Esophagus (tissue), 2 donors: ENCODE data around the gene WFDC10A. TPM values are rescaled to one million over a fixed set of nuclear protein-coding genes. Genes with fewer than 3 reads are reported as not detected.

Experiments used
- polyA plus RNA-seq, 2 donors: library from polyadenylated mRNA; stranded (reverse); fragments of 200-250 nt; gene quantifications; one replicate each; pipeline ENCODE4 v1.2.3, GENCODE V29; 2013
- donor health status: healthy with polysubstance abuse.
- donor health status: Bipolar disorder and iron deficiency.

WFDC10A gene
- polyA plus RNA-seq, 2 donors: not detected

Other genes starting within 250 kb of the WFDC10A start
- gene DBNDD2, start 221.4 kb upstream of the WFDC10A start, polyA plus RNA-seq: 10 to 100 TPM; 31.0 to 65.1 TPM
- 10 to 100 TPM; 38.7 to 40.9 TPM for gene PIGT, start 213.6 kb upstream of the WFDC10A start, polyA plus RNA-seq
- 1 to 10 TPM; 3.3 to 6.1 TPM for gene WFDC2, start 160.0 kb upstream of the WFDC10A start, polyA plus RNA-seq
- not detected for gene SPINT3, start 114.1 kb upstream of the WFDC10A start, polyA plus RNA-seq
- not detected for gene WFDC6, start 90.3 kb upstream of the WFDC10A start, polyA plus RNA-seq
- not detected for gene EPPIN, start 82.3 kb upstream of the WFDC10A start, polyA plus RNA-seq
- not detected for gene WFDC8, start 50.5 kb upstream of the WFDC10A start, polyA plus RNA-seq
- not detected for gene WFDC9, start 1.5 kb downstream of the WFDC10A start, polyA plus RNA-seq
- gene WFDC11, start 40.5 kb downstream of the WFDC10A start, polyA plus RNA-seq: not detected
- not detected for gene WFDC13, start 72.3 kb downstream of the WFDC10A start, polyA plus RNA-seq
- under 1 TPM; 0.07 to 0.18 TPM for gene WFDC10B, start 75.3 kb downstream of the WFDC10A start, polyA plus RNA-seq
- not detected for gene SPINT4, start 92.6 kb downstream of the WFDC10A start, polyA plus RNA-seq
- 1 to 10 TPM in 1 of 2 donors, under 1 TPM in 1; 0.51 to 2.4 TPM for gene WFDC3, start 162.1 kb downstream of the WFDC10A start, polyA plus RNA-seq
- gene DNTTIP1, start 162.2 kb downstream of the WFDC10A start, polyA plus RNA-seq: 10 to 100 TPM; 24.6 to 29.4 TPM
- gene UBE2C, start 182.9 kb downstream of the WFDC10A start, polyA plus RNA-seq: 10 to 100 TPM; 53.1 to 83.4 TPM
- gene TNNC2, start 197.6 kb downstream of the WFDC10A start, polyA plus RNA-seq: 1 to 10 TPM in 1 of 2 donors, under 1 TPM in 1; 0.28 to 1.0 TPM
- 10 to 100 TPM in 1 of 2 donors, 1 to 10 TPM in 1; 9.3 to 25.8 TPM for gene SNX21, start 204.1 kb downstream of the WFDC10A start, polyA plus RNA-seq
- 10 to 100 TPM; 24.8 to 26.6 TPM for gene ACOT8, start 227.7 kb downstream of the WFDC10A start, polyA plus RNA-seq
- 1 to 10 TPM; 1.1 to 1.5 TPM for gene ZSWIM3, start 227.9 kb downstream of the WFDC10A start, polyA plus RNA-seq